Measurements from ENCODE around the gene HTT. TPM values are rescaled to one million over a fixed set of nuclear protein-coding genes. Genes with fewer than 3 reads are reported as not detected.

The HTT gene
- total RNA-seq, 1 donor, result 44.5 TPM

DNA sequence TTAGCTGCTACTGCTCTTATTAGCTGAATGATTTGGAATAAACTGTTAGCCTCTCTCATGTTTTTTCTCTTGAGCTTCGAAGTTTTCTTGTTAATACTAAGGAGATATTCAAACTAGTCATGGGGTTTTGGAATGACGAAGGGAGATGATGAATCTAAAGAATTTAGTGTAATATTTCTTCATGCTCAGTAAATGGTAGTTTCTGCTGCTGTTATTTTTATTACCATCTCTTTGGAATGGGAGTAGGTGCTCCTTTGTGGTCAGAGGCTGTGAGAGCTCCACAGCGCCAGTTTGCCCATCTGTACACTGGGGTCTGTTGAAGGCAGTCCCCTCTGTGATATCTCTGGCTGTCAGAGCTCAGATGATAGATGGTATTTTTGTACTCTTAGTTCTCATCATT lies 33.7 kb downstream of the HTT start:
- H3K4me3 ChIP-seq (ENCODE audit: insufficient read depth, low read length), result peak overlapping the region; percentile 12

DNA sequence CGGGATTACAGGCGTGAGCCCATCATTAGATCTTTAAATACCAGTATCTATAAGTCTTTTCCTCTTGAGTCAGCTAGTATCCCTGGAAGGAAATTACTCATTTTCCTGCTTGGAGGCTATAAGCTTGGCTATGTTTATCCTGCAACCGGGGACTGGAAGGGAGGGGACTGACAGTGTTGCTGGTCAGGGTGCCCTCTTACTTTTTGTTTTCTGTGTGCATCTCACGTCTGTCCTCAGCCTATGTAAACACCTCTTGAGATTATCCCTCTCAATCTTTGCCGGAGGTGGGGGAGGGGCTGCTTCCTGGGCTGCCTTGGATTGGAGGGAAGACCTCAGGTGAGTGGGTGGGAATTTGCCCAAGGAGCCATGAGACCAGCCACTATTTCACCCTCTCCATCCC lies 37.0 kb downstream of the HTT start:
- H3K4me1 ChIP-seq (ENCODE audit: insufficient read depth, low read length), result peaks cover 62% of the 10 kb centered on the region
- H3K4me2 ChIP-seq (ENCODE audit: insufficient read depth, low read length), result peak overlapping the region; percentile 50
- H3K36me3 ChIP-seq (ENCODE audit: insufficient read depth, low read length), result peaks cover 43% of the 10 kb centered on the region
- H3K79me2 ChIP-seq (ENCODE audit: insufficient read depth, low read length), result peaks cover 34% of the 10 kb centered on the region
- H3K9me3 ChIP-seq (ENCODE audit: low read depth, low read length), result no peaks in the 10 kb centered on the region
- peak overlapping the region; percentile 13 for H3K4me3 ChIP-seq (ENCODE audit: insufficient read depth, low read length)
- H3K27me3 ChIP-seq (ENCODE audit: insufficient read depth, low read length), result no peaks in the 10 kb centered on the region
- no peak overlapping the region for H2AFZ ChIP-seq (ENCODE audit: low read length)
- peak; percentile 90 for DNase-seq (ENCODE audit: insufficient read length, low spot score, missing footprints)
- TF ChIP-seq, protein P1, sequence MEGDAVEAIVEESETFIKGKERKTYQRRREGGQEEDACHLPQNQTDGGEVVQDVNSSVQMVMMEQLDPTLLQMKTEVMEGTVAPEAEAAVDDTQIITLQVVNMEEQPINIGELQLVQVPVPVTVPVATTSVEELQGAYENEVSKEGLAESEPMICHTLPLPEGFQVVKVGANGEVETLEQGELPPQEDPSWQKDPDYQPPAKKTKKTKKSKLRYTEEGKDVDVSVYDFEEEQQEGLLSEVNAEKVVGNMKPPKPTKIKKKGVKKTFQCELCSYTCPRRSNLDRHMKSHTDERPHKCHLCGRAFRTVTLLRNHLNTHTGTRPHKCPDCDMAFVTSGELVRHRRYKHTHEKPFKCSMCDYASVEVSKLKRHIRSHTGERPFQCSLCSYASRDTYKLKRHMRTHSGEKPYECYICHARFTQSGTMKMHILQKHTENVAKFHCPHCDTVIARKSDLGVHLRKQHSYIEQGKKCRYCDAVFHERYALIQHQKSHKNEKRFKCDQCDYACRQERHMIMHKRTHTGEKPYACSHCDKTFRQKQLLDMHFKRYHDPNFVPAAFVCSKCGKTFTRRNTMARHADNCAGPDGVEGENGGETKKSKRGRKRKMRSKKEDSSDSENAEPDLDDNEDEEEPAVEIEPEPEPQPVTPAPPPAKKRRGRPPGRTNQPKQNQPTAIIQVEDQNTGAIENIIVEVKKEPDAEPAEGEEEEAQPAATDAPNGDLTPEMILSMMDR (IDR thresholded peaks at IDR 0.05; ENCODE audit: extremely low read depth, low read depth, low read length), result no peak
- H3K27ac ChIP-seq (ENCODE audit: low read depth, low read length), result peak overlapping the region; percentile 30
- no peaks in the 10 kb centered on the region for H4K20me1 ChIP-seq (ENCODE audit: insufficient read depth, low read length)

More for the DNA sequence above, 33.7 kb downstream of the HTT start:
- H3K4me2 ChIP-seq (ENCODE audit: insufficient read depth, low read length), result peak overlapping the region; percentile 31
- H2AFZ ChIP-seq (ENCODE audit: low read length), result no peak overlapping the region
- DNase-seq (ENCODE audit: insufficient read length, low spot score, missing footprints), result no peak
- peak overlapping the region; percentile 96 for H3K27ac ChIP-seq (ENCODE audit: low read depth, low read length)
- H4K20me1 ChIP-seq (ENCODE audit: insufficient read depth, low read length), result no peaks in the 10 kb centered on the region
- H3K79me2 ChIP-seq (ENCODE audit: insufficient read depth, low read length), result peaks cover 26% of the 10 kb centered on the region
- TF ChIP-seq, protein P1 (IDR thresholded peaks at IDR 0.05; ENCODE audit: extremely low read depth, low read depth, low read length), result no peak
- H3K4me1 ChIP-seq (ENCODE audit: insufficient read depth, low read length), result peaks cover 40% of the 10 kb centered on the region
- no peaks in the 10 kb centered on the region for H3K27me3 ChIP-seq (ENCODE audit: insufficient read depth, low read length)
- H3K36me3 ChIP-seq (ENCODE audit: insufficient read depth, low read length), result peaks cover 37% of the 10 kb centered on the region
- H3K9me3 ChIP-seq (ENCODE audit: low read depth, low read length), result no peaks in the 10 kb centered on the region

DNA sequence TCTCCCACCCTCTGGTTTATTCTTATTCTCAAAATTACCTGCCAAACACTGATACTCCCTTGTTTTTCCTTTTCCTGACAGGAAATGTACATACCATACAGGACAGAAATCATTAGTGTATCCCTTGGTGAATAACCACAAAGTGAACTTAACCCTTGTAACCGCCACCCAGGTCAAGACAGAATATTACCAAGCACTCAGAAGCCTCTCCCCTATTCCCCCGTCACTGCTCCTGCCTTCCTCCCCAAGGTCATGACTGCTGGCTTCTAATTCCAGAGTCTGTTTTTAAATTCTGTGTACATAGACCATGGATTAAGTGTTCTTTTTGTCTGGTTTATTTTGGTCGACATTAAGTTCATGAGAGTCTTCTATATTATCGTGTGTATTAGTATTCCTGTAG lies 37.7 kb downstream of the HTT start:
- Histone ChIP-seq H3K27ac (ENCODE audit: low read depth, low read length) (peak overlapping the region; percentile 20), H4K20me1 (ENCODE audit: insufficient read depth, low read length) (no peaks in the 10 kb centered on the region), H3K79me2 (ENCODE audit: insufficient read depth, low read length) (peaks cover 34% of the 10 kb centered on the region), H3K4me3 (ENCODE audit: insufficient read depth, low read length) (no peak overlapping the region), H3K36me3 (ENCODE audit: insufficient read depth, low read length) (peaks cover 47% of the 10 kb centered on the region), H3K4me1 (ENCODE audit: insufficient read depth, low read length) (peaks cover 57% of the 10 kb centered on the region), H3K4me2 (ENCODE audit: insufficient read depth, low read length) (no peak overlapping the region), H2AFZ (ENCODE audit: low read length) (no peak overlapping the region), H3K27me3 (ENCODE audit: insufficient read depth, low read length) (no peaks in the 10 kb centered on the region), H3K9me3 (ENCODE audit: low read depth, low read length) (no peaks in the 10 kb centered on the region)
- TF ChIP-seq, protein P1 (IDR thresholded peaks at IDR 0.05; ENCODE audit: extremely low read depth, low read depth, low read length), result no peak
- no peak for DNase-seq (ENCODE audit: insufficient read length, low spot score, missing footprints)

DNA sequence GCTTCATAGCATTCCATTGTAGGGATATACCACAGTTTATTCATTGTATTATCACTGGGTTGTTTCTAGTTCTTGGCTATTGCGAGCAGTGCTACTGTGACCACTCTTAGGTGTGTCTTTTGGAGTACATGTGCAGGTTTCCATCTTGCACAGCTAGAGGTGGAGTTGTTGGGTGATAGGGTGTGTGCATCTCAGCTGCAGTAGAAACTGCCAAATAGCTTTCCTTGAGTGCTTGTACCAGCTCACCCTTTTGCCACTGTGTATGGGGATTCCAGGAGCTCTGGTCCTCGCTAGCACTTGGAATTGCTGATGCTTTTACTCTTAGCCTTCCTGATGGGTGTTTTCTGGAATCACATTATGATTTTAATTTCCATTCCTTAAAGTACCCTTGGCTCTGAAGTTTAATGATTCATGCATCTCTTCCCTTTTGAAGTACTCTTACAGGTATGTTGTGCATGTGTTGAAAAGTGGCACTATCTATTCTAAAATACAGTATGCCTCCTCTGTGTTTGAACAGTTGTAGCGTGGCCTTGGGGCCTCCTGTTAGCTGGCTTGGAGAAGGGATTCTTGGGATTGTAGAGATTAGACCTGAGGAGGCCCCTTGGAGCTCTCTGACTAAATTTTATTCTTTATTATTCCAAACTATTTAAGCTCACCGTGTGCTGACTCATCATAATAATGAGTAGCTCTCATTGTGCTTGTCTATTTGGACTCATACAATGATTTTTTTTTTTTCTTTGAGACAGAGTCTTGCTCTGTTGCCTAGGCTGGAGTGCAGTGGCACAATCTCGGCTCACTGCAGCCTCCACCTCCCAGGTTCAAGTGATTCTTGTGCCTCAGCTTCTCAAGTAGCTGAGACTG lies 38.4 kb downstream of the HTT start:
- DNase-seq (ENCODE audit: insufficient read length, low spot score, missing footprints), result no peak
- H3K4me1 ChIP-seq (ENCODE audit: insufficient read depth, low read length), result peaks cover 50% of the 10 kb centered on the region
- H2AFZ ChIP-seq (ENCODE audit: low read length), result no peak overlapping the region
- H3K79me2 ChIP-seq (ENCODE audit: insufficient read depth, low read length), result peaks cover 34% of the 10 kb centered on the region
- H3K27me3 ChIP-seq (ENCODE audit: insufficient read depth, low read length), result no peaks in the 10 kb centered on the region
- no peaks in the 10 kb centered on the region for H4K20me1 ChIP-seq (ENCODE audit: insufficient read depth, low read length)
- TF ChIP-seq, protein P1 (IDR thresholded peaks at IDR 0.05; ENCODE audit: extremely low read depth, low read depth, low read length), result no peak
- H3K4me2 ChIP-seq (ENCODE audit: insufficient read depth, low read length), result no peak overlapping the region
- no peak overlapping the region for H3K27ac ChIP-seq (ENCODE audit: low read depth, low read length)
- peaks cover 45% of the 10 kb centered on the region for H3K36me3 ChIP-seq (ENCODE audit: insufficient read depth, low read length)
- no peak overlapping the region for H3K4me3 ChIP-seq (ENCODE audit: insufficient read depth, low read length)
- H3K9me3 ChIP-seq (ENCODE audit: low read depth, low read length), result no peaks in the 10 kb centered on the region
